Measurements from ENCODE around the gene WDR72.

DNA sequence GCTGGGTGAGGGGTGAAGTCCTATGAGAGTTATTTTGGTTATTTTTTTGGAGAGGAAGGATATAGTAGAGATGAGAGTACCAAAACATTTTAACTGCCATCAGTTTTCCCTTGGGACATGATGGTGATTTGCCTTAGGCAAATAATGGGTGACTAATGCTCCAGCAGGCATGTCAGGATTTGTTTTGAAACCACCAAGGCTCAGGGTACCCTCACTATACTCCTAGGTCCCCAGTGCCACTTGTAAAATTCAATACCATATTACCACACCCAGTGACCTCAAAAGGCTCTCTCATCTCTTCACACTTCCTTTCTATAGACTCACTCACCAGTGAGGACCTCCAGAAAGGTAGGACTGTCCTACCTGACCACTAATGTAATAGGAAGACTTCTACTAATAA, 83.6 kb downstream of the WDR72 start:
- TF ChIP-seq, protein P1, sequence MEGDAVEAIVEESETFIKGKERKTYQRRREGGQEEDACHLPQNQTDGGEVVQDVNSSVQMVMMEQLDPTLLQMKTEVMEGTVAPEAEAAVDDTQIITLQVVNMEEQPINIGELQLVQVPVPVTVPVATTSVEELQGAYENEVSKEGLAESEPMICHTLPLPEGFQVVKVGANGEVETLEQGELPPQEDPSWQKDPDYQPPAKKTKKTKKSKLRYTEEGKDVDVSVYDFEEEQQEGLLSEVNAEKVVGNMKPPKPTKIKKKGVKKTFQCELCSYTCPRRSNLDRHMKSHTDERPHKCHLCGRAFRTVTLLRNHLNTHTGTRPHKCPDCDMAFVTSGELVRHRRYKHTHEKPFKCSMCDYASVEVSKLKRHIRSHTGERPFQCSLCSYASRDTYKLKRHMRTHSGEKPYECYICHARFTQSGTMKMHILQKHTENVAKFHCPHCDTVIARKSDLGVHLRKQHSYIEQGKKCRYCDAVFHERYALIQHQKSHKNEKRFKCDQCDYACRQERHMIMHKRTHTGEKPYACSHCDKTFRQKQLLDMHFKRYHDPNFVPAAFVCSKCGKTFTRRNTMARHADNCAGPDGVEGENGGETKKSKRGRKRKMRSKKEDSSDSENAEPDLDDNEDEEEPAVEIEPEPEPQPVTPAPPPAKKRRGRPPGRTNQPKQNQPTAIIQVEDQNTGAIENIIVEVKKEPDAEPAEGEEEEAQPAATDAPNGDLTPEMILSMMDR (optimal IDR thresholded peaks at IDR 0.05 in 1 of 3, IDR thresholded peaks at IDR 0.05 in 1 of 3, conservative IDR thresholded peaks at IDR 0.05 in 1 of 3; ENCODE audit: extremely low read depth in 1 of 3, insufficient read depth in 2 of 3, low read length in 3 of 3): no peak
- no peak for TF ChIP-seq EZH2 (IDR thresholded peaks at IDR 0.05; ENCODE audit: low read length)
